ENCODE results near the gene ZNF175. TPM values are rescaled to one million over a fixed set of nuclear protein-coding genes. Genes with fewer than 3 reads are reported as not detected.

The ZNF175 gene
- total RNA-seq, 1 experiment from 2014 or later, result 6.9 TPM

DNA sequence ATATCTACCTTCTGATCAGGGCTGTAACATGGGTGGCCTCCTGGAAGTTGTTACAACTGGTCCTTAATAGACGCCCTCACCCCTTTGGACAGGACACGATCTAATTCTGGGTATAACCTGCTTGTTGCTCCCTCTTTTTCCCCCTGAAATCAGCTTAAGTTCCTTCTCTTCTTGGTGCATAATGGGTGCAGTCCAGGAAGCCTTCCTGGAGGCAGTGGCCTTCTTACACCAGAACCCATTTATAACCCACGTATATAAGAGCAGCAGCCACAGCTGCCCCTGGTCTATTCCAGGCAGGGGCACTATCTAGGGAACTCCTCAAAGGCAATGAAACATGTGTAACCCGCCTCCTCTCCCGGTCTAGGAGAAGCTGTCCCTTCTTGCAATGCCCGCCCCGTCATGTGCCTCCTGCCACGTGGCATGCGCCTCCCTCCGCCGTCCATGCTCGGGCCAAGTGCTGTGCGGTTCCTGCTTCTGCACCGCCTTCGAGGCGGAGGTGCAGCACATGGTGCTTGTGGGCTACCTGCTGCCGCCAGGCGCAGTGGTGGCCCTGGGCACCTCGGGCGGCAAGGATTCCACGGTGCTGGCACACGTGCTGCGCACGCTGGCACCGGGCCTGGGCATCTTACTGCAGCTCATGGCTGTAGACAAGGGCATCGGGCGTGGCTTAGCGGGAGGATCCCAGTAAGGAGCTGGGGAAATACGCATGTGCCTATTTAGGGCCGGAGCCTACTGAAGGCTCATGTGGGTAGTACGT, 27.3 kb downstream of the ZNF175 start:
- POLR2A ChIA-PET, result no interaction called here

DNA sequence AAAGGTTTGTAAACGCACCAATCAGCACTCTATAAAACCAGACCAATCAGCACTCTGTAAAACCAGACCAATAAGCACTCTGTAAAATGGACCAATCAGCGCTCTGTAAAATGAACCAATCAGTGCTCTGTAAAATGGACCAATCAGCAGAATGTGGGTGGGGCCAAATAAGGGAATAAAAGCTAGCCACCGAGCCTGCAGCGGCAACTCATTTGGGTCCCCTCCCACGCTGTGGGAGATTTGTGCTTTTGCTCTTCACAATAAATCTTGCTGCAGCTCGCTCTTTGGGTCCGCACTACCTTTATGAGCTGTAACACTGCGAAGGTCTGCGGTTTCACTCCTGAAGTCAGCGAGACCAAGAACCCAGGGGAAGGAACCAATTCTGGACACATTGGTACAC, 28.0 kb downstream of the ZNF175 start:
- BruUV-seq (replicated peaks), result no TSS peak

More for the DNA sequence above, 27.3 kb downstream of the ZNF175 start:
- peaks cover 12% of the 10 kb centered on the region for H3K4me1 Mint-ChIP-seq (ENCODE audit: insufficient read depth, unreplicated experiment)
- peaks cover 6% of the 10 kb centered on the region for H3K36me3 Mint-ChIP-seq (ENCODE audit: insufficient read depth, unreplicated experiment)
- H3K4me3 Mint-ChIP-seq (ENCODE audit: unreplicated experiment), result no peak overlapping the region
- TF ChIP-seq, protein P1, sequence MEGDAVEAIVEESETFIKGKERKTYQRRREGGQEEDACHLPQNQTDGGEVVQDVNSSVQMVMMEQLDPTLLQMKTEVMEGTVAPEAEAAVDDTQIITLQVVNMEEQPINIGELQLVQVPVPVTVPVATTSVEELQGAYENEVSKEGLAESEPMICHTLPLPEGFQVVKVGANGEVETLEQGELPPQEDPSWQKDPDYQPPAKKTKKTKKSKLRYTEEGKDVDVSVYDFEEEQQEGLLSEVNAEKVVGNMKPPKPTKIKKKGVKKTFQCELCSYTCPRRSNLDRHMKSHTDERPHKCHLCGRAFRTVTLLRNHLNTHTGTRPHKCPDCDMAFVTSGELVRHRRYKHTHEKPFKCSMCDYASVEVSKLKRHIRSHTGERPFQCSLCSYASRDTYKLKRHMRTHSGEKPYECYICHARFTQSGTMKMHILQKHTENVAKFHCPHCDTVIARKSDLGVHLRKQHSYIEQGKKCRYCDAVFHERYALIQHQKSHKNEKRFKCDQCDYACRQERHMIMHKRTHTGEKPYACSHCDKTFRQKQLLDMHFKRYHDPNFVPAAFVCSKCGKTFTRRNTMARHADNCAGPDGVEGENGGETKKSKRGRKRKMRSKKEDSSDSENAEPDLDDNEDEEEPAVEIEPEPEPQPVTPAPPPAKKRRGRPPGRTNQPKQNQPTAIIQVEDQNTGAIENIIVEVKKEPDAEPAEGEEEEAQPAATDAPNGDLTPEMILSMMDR (IDR thresholded peaks at IDR 0.05; ENCODE audit: unreplicated experiment), result no peak
- no peak for DNase-seq (ENCODE audit: unreplicated experiment)
- no TSS peak for BruUV-seq (replicated peaks)
- intact Hi-C loops (cut with micrococcal nuclease), result no loop called here
- CTCF ChIA-PET, result interaction anchor here (0.6 to 0.8 kb wide), 3 partner anchors 62 to 260 kb away, joined by 3 to 4 read pairs (median 4); no protein-coding TSS in a partner anchor
- no peak overlapping the region for H3K27ac Mint-ChIP-seq (ENCODE audit: low read depth, unreplicated experiment)
- H3K9me3 Mint-ChIP-seq (ENCODE audit: unreplicated experiment), result peaks cover 17% of the 10 kb centered on the region
- no peaks in the 10 kb centered on the region for H3K27me3 Mint-ChIP-seq (ENCODE audit: insufficient read depth, unreplicated experiment)

DNA sequence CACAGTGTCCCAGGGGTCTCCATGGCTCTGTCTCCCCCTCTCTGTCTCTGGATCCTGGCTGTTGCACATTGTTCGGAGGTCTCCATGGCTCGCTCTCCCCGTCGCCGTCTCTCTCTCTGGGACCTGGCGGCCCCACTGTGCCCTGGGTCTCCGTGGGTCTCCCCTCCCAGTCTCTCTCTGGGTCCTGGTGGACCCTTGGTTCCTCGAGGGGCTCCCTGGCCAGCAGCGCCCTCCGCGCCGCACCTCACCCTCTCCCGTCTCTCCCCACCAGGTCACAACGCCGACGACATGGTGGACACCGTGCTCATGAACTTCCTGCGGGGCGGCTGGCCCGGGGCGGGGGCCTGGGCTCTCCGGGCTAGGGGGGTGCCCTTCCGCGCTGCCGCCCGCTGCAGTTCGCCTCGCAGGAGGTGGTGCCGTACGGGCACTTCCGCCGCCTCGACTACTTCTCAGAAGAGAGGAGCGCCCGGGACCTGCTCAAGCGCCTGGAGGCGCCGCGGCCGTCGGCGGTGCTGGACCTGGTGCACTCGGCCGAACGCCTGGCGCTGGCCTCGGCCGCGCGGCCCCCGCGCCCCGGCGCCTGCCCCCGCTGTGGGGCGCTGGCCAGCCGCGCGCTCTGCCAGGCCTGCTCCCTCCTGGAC, 30.0 kb downstream of the ZNF175 start:
- Mint-ChIP-seq H3K36me3 (ENCODE audit: insufficient read depth, unreplicated experiment) (no peaks in the 10 kb centered on the region), H3K27me3 (ENCODE audit: insufficient read depth, unreplicated experiment) (no peaks in the 10 kb centered on the region), H3K27ac (ENCODE audit: low read depth, unreplicated experiment) (no peak overlapping the region), H3K4me1 (ENCODE audit: insufficient read depth, unreplicated experiment) (no peaks in the 10 kb centered on the region), H3K4me3 (ENCODE audit: unreplicated experiment) (no peak overlapping the region), H3K9me3 (ENCODE audit: unreplicated experiment) (peaks cover 15% of the 10 kb centered on the region)
- BruUV-seq (replicated peaks), result no TSS peak
- ChIA-PET POLR2A (no interaction called here), CTCF (interaction anchor here (0.6 to 1.2 kb wide), 2 partner anchors 56 to 60 kb away, joined by 3 to 4 read pairs; no protein-coding TSS in a partner anchor)
- TF ChIP-seq, protein P1 (IDR thresholded peaks at IDR 0.05; ENCODE audit: unreplicated experiment), result no peak
- DNase-seq (ENCODE audit: unreplicated experiment), result no peak
- intact Hi-C loops (cut with micrococcal nuclease), result no loop called here

More for the DNA sequence above, 28.0 kb downstream of the ZNF175 start:
- Mint-ChIP-seq H3K4me3 (ENCODE audit: unreplicated experiment) (no peak overlapping the region), H3K4me1 (ENCODE audit: insufficient read depth, unreplicated experiment) (peaks cover 8% of the 10 kb centered on the region), H3K9me3 (ENCODE audit: unreplicated experiment) (peaks cover 17% of the 10 kb centered on the region), H3K27ac (ENCODE audit: low read depth, unreplicated experiment) (no peak overlapping the region), H3K27me3 (ENCODE audit: insufficient read depth, unreplicated experiment) (no peaks in the 10 kb centered on the region), H3K36me3 (ENCODE audit: insufficient read depth, unreplicated experiment) (peaks cover 6% of the 10 kb centered on the region)
- TF ChIP-seq, protein P1 (IDR thresholded peaks at IDR 0.05; ENCODE audit: unreplicated experiment), result no peak
- intact Hi-C loops (cut with micrococcal nuclease), result no loop called here
- POLR2A ChIA-PET, result interaction anchor here (1.0 kb wide), 1 partner anchor 28 kb away, joined by 4 read pairs; the partner anchor contains the start of gene ZNF175
- CTCF ChIA-PET, result interaction anchor here (0.6 to 0.8 kb wide), 3 partner anchors 61 to 674 kb away, joined by 3 to 5 read pairs (median 4); no protein-coding TSS in a partner anchor
- DNase-seq (ENCODE audit: unreplicated experiment), result no peak

DNA sequence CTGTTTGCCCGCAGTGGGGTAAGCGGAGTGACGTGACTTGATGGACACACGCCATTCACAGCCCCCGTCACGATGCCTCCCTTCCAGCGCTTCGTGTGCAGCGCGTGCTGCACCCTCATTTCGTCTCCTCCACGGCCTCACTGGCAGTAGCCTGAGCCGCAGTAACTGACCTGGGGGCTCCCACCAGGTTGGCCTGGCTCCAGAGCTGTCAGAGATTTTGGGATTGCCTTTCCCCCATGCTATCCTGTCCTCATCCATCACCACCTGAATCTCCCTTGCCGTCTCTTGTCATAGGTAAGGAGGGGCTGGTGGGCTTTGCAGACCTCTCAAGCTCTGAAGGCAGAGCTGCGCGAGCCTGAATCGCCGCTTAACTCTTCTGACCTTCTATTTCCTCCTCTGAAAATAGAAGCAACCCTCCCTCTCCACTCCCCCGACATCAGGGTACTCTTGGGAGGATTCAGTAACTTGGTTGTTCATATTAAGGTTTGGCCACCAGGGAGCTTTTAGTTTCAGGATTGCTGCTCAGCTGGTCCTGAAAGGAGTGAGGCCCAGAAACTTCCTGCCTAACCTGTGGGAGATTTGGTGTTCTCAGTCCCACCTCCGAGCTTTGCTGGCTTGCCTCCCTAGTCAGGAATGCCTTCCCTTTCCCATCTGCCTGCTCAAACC, 31.2 kb downstream of the ZNF175 start:
- Mint-ChIP-seq H3K27ac (ENCODE audit: low read depth, unreplicated experiment) (no peak overlapping the region), H3K4me3 (ENCODE audit: unreplicated experiment) (no peak overlapping the region), H3K4me1 (ENCODE audit: insufficient read depth, unreplicated experiment) (no peaks in the 10 kb centered on the region), H3K27me3 (ENCODE audit: insufficient read depth, unreplicated experiment) (no peaks in the 10 kb centered on the region), H3K9me3 (ENCODE audit: unreplicated experiment) (peaks cover 4% of the 10 kb centered on the region), H3K36me3 (ENCODE audit: insufficient read depth, unreplicated experiment) (no peaks in the 10 kb centered on the region)
- POLR2A ChIA-PET, result no interaction called here
- DNase-seq (ENCODE audit: unreplicated experiment), result no peak
- CTCF ChIA-PET, result interaction anchor here (1.3 kb wide), 1 partner anchor 128 kb away, joined by 4 read pairs; no protein-coding TSS in a partner anchor
- no TSS peak for BruUV-seq (replicated peaks)
- intact Hi-C loops (cut with micrococcal nuclease), result no loop called here
- TF ChIP-seq, protein P1 (IDR thresholded peaks at IDR 0.05; ENCODE audit: unreplicated experiment), result no peak

Data from MCF 10A (cell line).